ENCODE data around the gene DUSP15.

Gene DUSP15

DNA sequence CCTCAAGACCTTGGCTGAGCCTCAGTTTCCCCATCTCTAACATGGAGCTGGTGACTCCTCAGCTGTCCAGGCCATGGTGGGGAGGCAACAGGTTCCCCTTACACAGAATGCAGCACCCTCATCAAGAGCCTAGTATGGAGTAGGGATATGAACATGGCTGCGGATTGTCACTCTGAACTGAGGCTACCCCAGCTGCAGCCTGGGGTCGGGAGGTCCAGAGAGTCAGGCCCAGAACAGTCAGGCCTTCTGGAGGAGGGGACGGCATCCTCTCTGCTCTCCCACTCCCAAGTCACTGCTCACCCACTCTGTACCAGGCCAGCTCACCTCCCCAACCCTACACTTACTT, 23.6 kb downstream of the DUSP15 start:
- no peak overlapping the region for H3K27ac ChIP-seq
- TF ChIP-seq, protein P1, sequence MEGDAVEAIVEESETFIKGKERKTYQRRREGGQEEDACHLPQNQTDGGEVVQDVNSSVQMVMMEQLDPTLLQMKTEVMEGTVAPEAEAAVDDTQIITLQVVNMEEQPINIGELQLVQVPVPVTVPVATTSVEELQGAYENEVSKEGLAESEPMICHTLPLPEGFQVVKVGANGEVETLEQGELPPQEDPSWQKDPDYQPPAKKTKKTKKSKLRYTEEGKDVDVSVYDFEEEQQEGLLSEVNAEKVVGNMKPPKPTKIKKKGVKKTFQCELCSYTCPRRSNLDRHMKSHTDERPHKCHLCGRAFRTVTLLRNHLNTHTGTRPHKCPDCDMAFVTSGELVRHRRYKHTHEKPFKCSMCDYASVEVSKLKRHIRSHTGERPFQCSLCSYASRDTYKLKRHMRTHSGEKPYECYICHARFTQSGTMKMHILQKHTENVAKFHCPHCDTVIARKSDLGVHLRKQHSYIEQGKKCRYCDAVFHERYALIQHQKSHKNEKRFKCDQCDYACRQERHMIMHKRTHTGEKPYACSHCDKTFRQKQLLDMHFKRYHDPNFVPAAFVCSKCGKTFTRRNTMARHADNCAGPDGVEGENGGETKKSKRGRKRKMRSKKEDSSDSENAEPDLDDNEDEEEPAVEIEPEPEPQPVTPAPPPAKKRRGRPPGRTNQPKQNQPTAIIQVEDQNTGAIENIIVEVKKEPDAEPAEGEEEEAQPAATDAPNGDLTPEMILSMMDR (conservative IDR thresholded peaks at IDR 0.05), result peak; percentile 76
- no peak for TF ChIP-seq ZFX (IDR thresholded peaks at IDR 0.05)

DNA sequence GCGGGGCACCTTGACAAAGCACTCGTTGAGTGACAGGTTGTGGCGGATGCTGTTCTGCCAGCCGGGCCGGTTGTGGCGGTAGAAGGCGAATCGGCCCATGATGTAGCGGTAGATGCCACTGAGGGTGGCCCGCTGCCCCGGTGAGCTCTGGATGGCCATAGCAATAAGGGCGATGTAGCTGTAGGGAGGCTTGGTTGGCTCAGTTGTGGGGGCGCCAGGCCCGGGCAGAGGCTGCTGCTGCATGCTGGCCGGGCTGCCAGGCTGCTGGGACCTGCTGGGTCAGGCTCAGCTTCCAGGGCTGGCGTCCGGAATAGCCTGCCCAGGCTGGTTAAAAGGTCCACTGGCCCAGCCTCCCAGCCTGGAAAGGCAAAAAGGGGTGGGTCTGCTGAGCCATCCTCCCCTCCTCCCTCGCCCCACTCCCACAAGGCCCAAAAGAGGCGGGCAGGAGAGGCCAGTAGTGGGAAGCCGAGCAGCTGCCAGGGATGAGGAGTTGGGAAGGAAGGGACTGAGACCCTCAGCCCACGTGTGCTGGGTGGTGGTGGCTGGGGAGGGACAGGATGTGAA, 24.9 kb downstream of the DUSP15 start, which contains the start of gene FOXS1:
TSS of gene FOXS1 (minus strand) at position 305 of the 564 bp plus-strand sequence. CDS start at position 243, 62 bp downstream.
- no peak for TF ChIP-seq ZFX (IDR thresholded peaks at IDR 0.05)
- TF ChIP-seq, protein P1 (conservative IDR thresholded peaks at IDR 0.05), result no peak
- H3K27ac ChIP-seq, result no peak within 1 kb of the TSS

DNA sequence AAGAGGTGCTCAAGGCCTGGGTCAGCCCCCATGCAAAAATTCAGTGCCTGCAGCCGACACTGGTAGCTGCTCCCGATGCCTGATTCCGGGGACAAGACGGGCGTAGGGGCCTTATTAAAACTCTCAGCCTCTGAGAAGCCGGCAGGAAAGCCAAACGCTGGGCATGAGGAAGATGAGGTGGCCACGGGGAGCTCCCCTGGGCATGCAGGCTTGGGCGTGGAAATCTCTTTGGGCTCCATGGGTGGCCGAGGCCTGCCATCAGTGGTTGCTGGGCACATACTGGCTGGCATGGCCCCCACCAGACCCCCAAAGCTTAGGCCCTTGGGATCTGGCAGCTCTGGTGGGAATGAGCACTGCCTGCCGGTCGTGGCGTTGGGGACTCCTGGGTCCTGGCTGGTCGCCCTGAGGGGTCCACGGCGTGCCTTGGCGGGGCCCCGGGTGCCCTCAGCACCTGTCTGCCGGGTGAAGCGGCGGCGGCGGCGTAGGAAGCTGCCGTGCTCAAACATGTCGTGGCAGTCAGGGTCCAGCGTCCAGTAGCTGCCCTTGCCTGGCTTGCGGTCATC, 25.5 kb downstream of the DUSP15 start:
- H3K27ac ChIP-seq, result no peak overlapping the region
- no peak for TF ChIP-seq ZFX (IDR thresholded peaks at IDR 0.05)
- TF ChIP-seq, protein P1 (conservative IDR thresholded peaks at IDR 0.05), result no peak

DNA sequence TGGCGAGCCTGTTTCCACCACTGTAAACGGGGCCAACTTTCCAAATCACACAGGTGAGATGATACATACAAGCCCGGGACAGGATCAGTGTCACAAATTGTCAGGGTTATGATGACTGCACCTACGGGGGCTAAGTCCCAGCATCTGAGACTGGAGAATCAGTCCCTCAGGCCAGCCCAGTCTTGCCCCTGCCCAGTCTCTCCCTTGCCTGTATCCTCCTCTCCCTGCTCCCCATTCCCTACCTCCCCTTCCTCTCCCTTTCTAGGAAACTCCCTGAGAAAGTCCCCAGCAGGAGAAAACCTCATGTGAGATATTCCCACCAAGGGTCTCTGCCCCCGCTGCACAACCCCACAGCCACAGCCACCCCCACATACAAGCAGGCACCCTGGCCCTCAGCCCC, 26.4 kb downstream of the DUSP15 start:
- TF ChIP-seq, protein P1 (conservative IDR thresholded peaks at IDR 0.05), result no peak
- TF ChIP-seq ZFX (IDR thresholded peaks at IDR 0.05), result no peak
- H3K27ac ChIP-seq, result no peak overlapping the region

DNA sequence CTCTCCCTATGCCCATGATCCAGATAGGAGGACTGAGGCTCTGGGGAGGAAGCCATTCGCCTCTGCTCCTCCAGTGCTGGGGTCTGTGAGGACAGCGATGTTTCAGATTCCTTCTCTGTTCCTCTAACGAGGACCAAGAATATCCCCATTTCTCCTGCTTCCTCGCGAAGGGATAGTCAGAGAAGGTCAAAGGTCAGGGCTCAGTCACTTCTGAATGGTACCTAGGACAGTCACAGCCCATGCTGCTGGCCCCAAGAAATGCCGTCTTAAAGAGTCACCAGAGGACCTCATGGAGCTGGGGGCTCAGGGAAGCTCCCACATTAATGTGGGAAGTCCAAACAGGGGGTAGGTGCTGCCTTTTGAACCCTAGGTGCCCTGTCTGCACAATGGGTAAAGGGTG, 27.0 kb downstream of the DUSP15 start:
- H3K27ac ChIP-seq, result no peak overlapping the region

DNA sequence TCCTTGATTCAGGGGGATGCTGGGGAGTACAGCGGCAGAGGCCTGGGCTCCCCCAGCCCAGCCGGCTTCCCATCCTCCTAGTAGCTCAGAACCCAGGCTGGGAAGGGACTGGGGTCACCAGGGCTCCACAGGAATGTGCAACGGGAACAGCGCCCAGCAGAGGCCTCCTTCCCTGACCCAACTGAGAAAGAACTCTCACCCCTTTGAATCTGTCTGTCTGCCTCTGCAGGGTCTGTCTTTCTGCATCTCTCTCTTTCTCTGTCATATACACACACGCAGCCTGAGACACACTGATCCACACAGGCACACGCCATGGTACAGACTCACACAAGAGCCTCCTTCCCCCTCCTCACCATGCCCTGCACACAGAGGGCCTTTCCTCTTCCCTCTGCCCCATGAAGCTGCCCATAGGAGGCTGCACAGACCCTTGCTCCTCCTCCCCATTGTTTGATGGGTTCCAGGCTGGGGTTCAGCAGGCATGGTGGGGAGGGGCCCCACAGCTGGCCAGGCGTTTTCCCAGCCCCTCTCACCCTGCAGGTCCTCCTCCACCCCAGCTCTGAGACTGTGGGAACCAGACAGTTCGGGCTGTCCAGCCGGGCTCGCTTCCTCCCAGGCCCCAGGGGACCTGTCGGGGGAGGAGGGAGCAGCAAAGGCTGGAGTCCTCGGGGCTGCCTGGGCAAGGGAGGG, 27.7 kb downstream of the DUSP15 start:
- no peak overlapping the region for H3K27ac ChIP-seq

More for the DNA sequence above, 27.0 kb downstream of the DUSP15 start:
- no peak for TF ChIP-seq ZFX (IDR thresholded peaks at IDR 0.05)
- TF ChIP-seq, protein P1 (conservative IDR thresholded peaks at IDR 0.05), result no peak

DNA sequence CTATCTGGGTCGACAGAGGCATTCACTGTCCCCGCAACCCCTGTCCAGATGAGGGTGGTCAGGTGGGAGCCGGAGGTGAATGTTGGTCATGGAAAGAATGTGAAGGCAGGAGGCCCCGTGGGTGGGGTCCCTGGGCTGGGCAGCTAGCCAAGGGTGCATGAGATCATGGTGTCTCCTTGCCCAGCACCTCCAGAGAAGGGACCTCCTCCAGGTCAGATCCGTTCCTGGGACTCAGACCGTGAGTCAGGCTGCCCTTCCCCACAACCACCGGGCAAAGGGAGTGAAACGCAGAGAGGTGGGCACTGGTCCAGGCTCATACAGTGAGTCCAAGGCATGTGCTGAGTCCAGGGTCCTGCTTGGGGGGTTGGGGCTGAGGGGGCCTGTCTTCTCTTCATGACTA, 28.4 kb downstream of the DUSP15 start:
- H3K27ac ChIP-seq, result no peak overlapping the region
- TF ChIP-seq, protein P1 (conservative IDR thresholded peaks at IDR 0.05), result no peak
- TF ChIP-seq ZFX (IDR thresholded peaks at IDR 0.05), result no peak

More for the DNA sequence above, 27.7 kb downstream of the DUSP15 start:
- TF ChIP-seq ZFX (IDR thresholded peaks at IDR 0.05), result no peak
- TF ChIP-seq, protein P1 (conservative IDR thresholded peaks at IDR 0.05), result no peak

Data from C4-2B (cell line).